ENCODE measurements around the gene WAPL. TPM values are rescaled to one million over a fixed set of nuclear protein-coding genes. Genes with fewer than 3 reads are reported as not detected.

WAPL gene
- total and polyA plus RNA-seq, 10 of the 15 experiments (the other 5 are each of a cell fraction or from before 2014, with no cell fraction given), result 15.7 to 45.8 (median 29.0) TPM

GRCh38 chr10:86400705-86401587 is 120.6 kb downstream of the WAPL start (continued):
- TF ChIP-seq CHD2 (IDR thresholded peaks at IDR 0.05; ENCODE audit: borderline replicate concordance, low read depth, low read length) (no peak), CHD4 (IDR thresholded peaks at IDR 0.05) (no peak), NR2C2 (IDR thresholded peaks at IDR 0.05; ENCODE audit: borderline replicate concordance, control insufficient read depth, insufficient read length, low read depth) (no peak), BACH1 (IDR thresholded peaks at IDR 0.05; ENCODE audit: borderline replicate concordance) (peak; percentile 83), ZSCAN29 (IDR thresholded peaks at IDR 0.05) (0 out of 2 replicates have a peak, but pooled peaks have one; percentile 6), CREM (IDR thresholded peaks at IDR 0.05; ENCODE audit: low read depth) (peak; percentile 43; the same call in 1 of the 2 replicates), PAX8 (IDR thresholded peaks at IDR 0.05) (no peak), TARDBP (IDR thresholded peaks at IDR 0.05; ENCODE audit: borderline replicate concordance) (no peak), KAT2A (conservative IDR thresholded peaks at IDR 0.05; ENCODE audit: control insufficient read depth, low read depth, low read length) (no peak), RB1 (IDR thresholded peaks at IDR 0.05; ENCODE audit: borderline replicate concordance) (no peak), SMC3 (IDR thresholded peaks at IDR 0.05; ENCODE audit: borderline replicate concordance, low read length) (no peak), STAT3 (IDR thresholded peaks at IDR 0.05; ENCODE audit: low read depth, low read length) (no peak), ETV6 (conservative IDR thresholded peaks at IDR 0.05 in 1 of 2, IDR thresholded peaks at IDR 0.05 in 1 of 2; ENCODE audit: borderline replicate concordance in 1 of 2, low read depth in 1 of 2) (no peak), BMI1 (IDR thresholded peaks at IDR 0.05; ENCODE audit: borderline replicate concordance) (no peak), MEF2A (IDR thresholded peaks at IDR 0.05; ENCODE audit: insufficient read depth, low read depth, low read length) (no peak), NBN (IDR thresholded peaks at IDR 0.05) (peak; percentile 93), NR2C1 (IDR thresholded peaks at IDR 0.05) (no peak), NRF1 (conservative IDR thresholded peaks at IDR 0.05; ENCODE audit: low read depth, low read length) (no peak), SUZ12 (IDR thresholded peaks at IDR 0.05; ENCODE audit: unreplicated experiment) (no peak), CBX3 (IDR thresholded peaks at IDR 0.05; ENCODE audit: borderline replicate concordance, low read depth) (no peak), IRF5 (IDR thresholded peaks at IDR 0.05; ENCODE audit: borderline replicate concordance) (no peak), SREBF2 (IDR thresholded peaks at IDR 0.05; ENCODE audit: low read length) (no peak), SMARCA5 (IDR thresholded peaks at IDR 0.05) (peak; percentile 98), EGR1 (IDR thresholded peaks at IDR 0.05; ENCODE audit: borderline replicate concordance in 1 of 2, low read depth in 2 of 2, low read length in 2 of 2) (peak in 1 of 2 experiments; percentile 61; a peak in 1 of 3 replicates)
- TF ChIP-seq, protein P1, sequence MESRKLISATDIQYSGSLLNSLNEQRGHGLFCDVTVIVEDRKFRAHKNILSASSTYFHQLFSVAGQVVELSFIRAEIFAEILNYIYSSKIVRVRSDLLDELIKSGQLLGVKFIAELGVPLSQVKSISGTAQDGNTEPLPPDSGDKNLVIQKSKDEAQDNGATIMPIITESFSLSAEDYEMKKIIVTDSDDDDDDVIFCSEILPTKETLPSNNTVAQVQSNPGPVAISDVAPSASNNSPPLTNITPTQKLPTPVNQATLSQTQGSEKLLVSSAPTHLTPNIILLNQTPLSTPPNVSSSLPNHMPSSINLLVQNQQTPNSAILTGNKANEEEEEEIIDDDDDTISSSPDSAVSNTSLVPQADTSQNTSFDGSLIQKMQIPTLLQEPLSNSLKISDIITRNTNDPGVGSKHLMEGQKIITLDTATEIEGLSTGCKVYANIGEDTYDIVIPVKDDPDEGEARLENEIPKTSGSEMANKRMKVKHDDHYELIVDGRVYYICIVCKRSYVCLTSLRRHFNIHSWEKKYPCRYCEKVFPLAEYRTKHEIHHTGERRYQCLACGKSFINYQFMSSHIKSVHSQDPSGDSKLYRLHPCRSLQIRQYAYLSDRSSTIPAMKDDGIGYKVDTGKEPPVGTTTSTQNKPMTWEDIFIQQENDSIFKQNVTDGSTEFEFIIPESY (IDR thresholded peaks at IDR 0.05), result no peak
- TF ChIP-seq, protein P2, sequence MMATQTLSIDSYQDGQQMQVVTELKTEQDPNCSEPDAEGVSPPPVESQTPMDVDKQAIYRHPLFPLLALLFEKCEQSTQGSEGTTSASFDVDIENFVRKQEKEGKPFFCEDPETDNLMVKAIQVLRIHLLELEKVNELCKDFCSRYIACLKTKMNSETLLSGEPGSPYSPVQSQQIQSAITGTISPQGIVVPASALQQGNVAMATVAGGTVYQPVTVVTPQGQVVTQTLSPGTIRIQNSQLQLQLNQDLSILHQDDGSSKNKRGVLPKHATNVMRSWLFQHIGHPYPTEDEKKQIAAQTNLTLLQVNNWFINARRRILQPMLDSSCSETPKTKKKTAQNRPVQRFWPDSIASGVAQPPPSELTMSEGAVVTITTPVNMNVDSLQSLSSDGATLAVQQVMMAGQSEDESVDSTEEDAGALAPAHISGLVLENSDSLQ (IDR thresholded peaks at IDR 0.05), result no peak
- TF ChIP-seq, protein P3, sequence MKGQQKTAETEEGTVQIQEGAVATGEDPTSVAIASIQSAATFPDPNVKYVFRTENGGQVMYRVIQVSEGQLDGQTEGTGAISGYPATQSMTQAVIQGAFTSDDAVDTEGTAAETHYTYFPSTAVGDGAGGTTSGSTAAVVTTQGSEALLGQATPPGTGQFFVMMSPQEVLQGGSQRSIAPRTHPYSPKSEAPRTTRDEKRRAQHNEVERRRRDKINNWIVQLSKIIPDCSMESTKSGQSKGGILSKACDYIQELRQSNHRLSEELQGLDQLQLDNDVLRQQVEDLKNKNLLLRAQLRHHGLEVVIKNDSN (IDR thresholded peaks at IDR 0.05; ENCODE audit: borderline replicate concordance, extremely low read length, insufficient read depth, low read depth, low read length), result no peak
